ENCODE measurements around the gene CFL2. TPM values are rescaled to one million over a fixed set of nuclear protein-coding genes. Genes with fewer than 3 reads are reported as not detected.
A peak's percentile ranks its signal among the peaks of the same experiment; 100 is the strongest.

The CFL2 gene
- total and polyA plus RNA-seq, 2 of the 13 experiments (the other 11 are each of a cell fraction or from before 2014, with no cell fraction given) = 114 to 158 TPM

- TF ChIP-seq HNF1B (CRISPR knock-in tag; IDR thresholded peaks at IDR 0.05) (peak; percentile 50; the same call in 1 of the 2 replicates), FOXO1 (CRISPR knock-in tag; IDR thresholded peaks at IDR 0.05) (0 out of 2 replicates have a peak, but pooled peaks have one; percentile 6), IRF2 (CRISPR knock-in tag; IDR thresholded peaks at IDR 0.05) (0 out of 2 replicates have a peak, but pooled peaks have one; percentile 25), ZNF737 (CRISPR knock-in tag; IDR thresholded peaks at IDR 0.05; ENCODE audit: borderline replicate concordance) (0 out of 2 replicates have a peak, but pooled peaks have one; percentile 25), ATF7 (IDR thresholded peaks at IDR 0.05) (no peak), ATF7 (CRISPR knock-in tag; IDR thresholded peaks at IDR 0.05) (no peak), ZNF292 (CRISPR knock-in tag; IDR thresholded peaks at IDR 0.05; ENCODE audit: borderline replicate concordance, low read depth) (peak; percentile 52; the same call in 1 of the 2 replicates), ZNF580 (CRISPR knock-in tag; IDR thresholded peaks at IDR 0.05; ENCODE audit: borderline replicate concordance, low read depth) (0 out of 2 replicates have a peak, but pooled peaks have one; percentile 35), ZFAT (CRISPR knock-in tag; conservative IDR thresholded peaks at IDR 0.05) (no peak), ZMYM2 (CRISPR knock-in tag; IDR thresholded peaks at IDR 0.05) (peak; percentile 66; the same call in 1 of the 2 replicates), ZSCAN30 (CRISPR knock-in tag; IDR thresholded peaks at IDR 0.05) (no peak), TEAD3 (CRISPR knock-in tag; optimal IDR thresholded peaks at IDR 0.05; ENCODE audit: borderline replicate concordance) (peak; percentile 47), ZNF605 (CRISPR knock-in tag; IDR thresholded peaks at IDR 0.05) (peak; percentile 58; the same call in 1 of the 2 replicates), ZNF136 (CRISPR knock-in tag; IDR thresholded peaks at IDR 0.05; ENCODE audit: low read depth) (0 out of 2 replicates have a peak, but pooled peaks have one; percentile 79), HOXA3 (CRISPR knock-in tag; IDR thresholded peaks at IDR 0.05) (0 out of 2 replicates have a peak, but pooled peaks have one; percentile 26), TCF12 (IDR thresholded peaks at IDR 0.05) (no peak), TCF12 (CRISPR knock-in tag; IDR thresholded peaks at IDR 0.05) (no peak), PHF8 (CRISPR knock-in tag; IDR thresholded peaks at IDR 0.05) (0 out of 2 replicates have a peak, but pooled peaks have one; percentile 9), ZMYM3 (CRISPR knock-in tag; IDR thresholded peaks at IDR 0.05) (peak; percentile 98), THAP9 (CRISPR knock-in tag; IDR thresholded peaks at IDR 0.05; ENCODE audit: borderline replicate concordance) (0 out of 2 replicates have a peak, but pooled peaks have one; percentile 10), ERF (CRISPR knock-in tag; IDR thresholded peaks at IDR 0.05) (0 out of 2 replicates have a peak, but pooled peaks have one; percentile 29)
- TF ChIP-seq, protein P1, sequence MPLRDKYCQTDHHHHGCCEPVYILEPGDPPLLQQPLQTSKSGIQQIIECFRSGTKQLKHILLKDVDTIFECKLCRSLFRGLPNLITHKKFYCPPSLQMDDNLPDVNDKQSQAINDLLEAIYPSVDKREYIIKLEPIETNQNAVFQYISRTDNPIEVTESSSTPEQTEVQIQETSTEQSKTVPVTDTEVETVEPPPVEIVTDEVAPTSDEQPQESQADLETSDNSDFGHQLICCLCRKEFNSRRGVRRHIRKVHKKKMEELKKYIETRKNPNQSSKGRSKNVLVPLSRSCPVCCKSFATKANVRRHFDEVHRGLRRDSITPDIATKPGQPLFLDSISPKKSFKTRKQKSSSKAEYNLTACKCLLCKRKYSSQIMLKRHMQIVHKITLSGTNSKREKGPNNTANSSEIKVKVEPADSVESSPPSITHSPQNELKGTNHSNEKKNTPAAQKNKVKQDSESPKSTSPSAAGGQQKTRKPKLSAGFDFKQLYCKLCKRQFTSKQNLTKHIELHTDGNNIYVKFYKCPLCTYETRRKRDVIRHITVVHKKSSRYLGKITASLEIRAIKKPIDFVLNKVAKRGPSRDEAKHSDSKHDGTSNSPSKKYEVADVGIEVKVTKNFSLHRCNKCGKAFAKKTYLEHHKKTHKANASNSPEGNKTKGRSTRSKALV (CRISPR knock-in tag; IDR thresholded peaks at IDR 0.05) = no peak
- TF ChIP-seq, protein P2, sequence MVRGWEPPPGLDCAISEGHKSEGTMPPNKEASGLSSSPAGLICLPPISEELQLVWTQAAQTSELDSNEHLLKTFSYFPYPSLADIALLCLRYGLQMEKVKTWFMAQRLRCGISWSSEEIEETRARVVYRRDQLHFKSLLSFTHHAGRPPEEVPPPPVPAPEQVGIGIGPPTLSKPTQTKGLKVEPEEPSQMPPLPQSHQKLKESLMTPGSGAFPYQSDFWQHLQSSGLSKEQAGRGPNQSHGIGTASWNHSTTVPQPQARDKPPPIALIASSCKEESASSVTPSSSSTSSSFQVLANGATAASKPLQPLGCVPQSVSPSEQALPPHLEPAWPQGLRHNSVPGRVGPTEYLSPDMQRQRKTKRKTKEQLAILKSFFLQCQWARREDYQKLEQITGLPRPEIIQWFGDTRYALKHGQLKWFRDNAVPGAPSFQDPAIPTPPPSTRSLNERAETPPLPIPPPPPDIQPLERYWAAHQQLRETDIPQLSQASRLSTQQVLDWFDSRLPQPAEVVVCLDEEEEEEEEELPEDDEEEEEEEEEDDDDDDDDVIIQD (CRISPR knock-in tag; IDR thresholded peaks at IDR 0.05; ENCODE audit: low read depth) = 0 out of 2 replicates have a peak, but pooled peaks have one; percentile 23
These were observed 31.5 kb downstream of the CFL2 start (continued) for GRCh38 chr14:34682787-34683321.

All from HepG2 (cell line).